ENCODE results near the gene XPOT.

DNA sequence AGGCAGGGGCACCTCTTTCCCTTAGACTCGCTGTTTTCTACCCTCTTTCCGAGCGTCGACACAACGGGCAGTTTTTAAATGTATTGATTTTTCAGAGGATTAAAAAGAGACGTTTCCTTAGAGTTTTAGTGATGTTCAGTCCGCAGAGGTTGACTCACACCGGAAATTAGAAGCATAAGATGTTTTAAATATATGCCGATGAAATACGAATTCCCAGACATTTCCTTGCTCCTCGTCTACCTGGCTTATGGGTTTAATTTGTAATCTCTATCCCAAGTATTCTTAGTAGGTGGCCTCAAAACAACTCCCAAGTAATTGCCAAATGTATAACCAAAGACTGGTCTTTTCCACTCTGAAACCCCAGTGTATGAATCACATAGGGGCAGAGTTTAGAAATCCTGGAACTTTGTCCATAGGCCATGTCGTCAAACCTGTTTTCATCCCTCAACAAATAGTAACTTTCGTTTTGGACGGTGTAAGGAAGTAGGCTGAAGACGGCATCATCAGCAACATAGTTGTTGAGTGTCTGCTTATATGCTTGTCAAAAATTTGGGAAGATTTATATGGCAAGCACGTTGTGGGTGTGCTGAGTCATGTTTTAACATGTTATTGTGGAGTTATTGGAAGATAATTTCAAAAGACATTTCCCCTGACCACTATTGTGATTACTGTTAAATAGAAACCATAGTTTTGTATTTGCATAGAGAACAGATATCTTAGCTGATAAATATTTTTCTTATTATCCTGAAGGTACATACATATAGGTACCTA, 48.6 kb downstream of the XPOT start:
- no peak for TF ChIP-seq FOXA1 (IDR thresholded peaks at IDR 0.05)
- TF ChIP-seq ELF4 (IDR thresholded peaks at IDR 0.05) = no peak
- no peak for TF ChIP-seq TARDBP (IDR thresholded peaks at IDR 0.05)
- TF ChIP-seq ZNF384 (IDR thresholded peaks at IDR 0.05) = no peak
- no peak for TF ChIP-seq SUZ12 (IDR thresholded peaks at IDR 0.05)
- TF ChIP-seq SP1 (IDR thresholded peaks at IDR 0.05) = no peak
- no peak for TF ChIP-seq NFRKB (IDR thresholded peaks at IDR 0.05)
- TF ChIP-seq BHLHE40 (IDR thresholded peaks at IDR 0.05; ENCODE audit: borderline replicate concordance) = no peak

All from HEK293T (cell line).